IPS DF 4.7 (cell line): Measurements from ENCODE around the gene ADGRD1.
"Not testable (repeated sequence)": the region's sequence is repeated elsewhere in the genome, so short reads cannot be mapped to it uniquely, and the experiment has no call there.

ENCODE experiments used
- DNase-seq: peaks from one replicate; pipeline ENCODE4 v3.0.0-alpha.2; 2013; ENCODE audit warnings: low spot score; ENCODE audit errors: extremely low read depth

Gene ADGRD1

DNA sequence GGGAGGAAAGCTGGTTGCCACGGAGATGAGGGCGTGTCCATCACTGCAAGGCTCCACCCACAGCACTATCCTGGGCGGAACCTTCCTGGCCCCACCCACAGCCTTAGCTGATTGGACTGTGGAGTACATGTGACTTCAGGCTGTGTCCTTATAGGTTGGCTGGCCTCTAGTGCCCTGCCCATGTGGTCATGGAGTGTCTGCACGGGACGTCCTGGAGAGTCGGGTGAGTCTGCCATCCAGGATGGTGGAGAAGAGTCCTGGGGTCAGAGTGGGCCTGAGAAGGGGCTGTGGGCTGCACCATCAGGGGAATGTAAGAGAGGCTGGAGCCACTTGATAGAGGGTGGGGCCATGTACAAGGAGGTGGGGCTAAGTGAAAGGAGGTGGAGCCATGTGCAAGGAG lies 117.0 kb downstream of the ADGRD1 start:
- DNase-seq, result not testable (repeated sequence)

- DNase-seq, result not testable (repeated sequence)
These were observed 117.6 kb downstream of the ADGRD1 start for GRCh38 chr12:131071234-131071820.

GRCh38 chr12:131071950-131072349 lies 118.2 kb downstream of the ADGRD1 start:
- not testable (repeated sequence) for DNase-seq

DNA sequence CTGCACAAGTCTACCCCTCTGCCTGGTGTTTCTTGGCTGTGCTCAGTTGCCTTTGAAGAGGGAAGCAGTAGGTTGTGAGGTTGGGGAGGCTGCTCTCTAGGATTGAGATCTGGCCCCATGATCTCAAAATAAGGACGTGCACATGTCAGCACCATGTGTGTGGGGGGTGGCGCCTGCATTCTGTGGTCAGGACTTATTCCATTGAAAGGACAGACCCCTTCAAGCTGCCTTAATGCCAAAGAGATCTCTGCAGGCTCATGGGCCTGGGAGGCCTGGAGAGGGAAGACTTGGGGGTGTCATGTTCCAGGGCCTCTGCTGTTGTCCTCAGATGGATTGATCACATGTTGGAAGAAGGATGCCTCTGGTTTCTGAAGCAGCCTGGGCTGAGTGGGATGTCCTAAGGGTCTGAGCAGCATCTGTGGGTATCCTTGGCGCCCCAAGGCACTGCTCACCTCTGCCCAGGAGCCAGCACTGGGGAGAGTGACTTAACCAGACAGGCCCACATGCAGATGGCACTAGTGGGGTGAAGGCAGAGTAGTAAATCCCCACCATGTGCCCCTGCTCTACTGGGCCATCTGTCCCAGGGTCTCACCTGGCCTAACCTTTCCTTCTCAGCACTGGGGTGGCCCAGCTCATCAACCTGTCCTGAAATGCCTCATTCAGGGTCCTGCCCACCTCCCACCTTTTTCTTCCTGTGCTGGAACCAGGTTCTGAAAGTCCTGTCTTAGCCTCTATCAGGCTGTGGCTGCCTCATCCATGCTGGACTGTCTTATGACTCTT lies 118.9 kb downstream of the ADGRD1 start:
- no peak for DNase-seq

DNA sequence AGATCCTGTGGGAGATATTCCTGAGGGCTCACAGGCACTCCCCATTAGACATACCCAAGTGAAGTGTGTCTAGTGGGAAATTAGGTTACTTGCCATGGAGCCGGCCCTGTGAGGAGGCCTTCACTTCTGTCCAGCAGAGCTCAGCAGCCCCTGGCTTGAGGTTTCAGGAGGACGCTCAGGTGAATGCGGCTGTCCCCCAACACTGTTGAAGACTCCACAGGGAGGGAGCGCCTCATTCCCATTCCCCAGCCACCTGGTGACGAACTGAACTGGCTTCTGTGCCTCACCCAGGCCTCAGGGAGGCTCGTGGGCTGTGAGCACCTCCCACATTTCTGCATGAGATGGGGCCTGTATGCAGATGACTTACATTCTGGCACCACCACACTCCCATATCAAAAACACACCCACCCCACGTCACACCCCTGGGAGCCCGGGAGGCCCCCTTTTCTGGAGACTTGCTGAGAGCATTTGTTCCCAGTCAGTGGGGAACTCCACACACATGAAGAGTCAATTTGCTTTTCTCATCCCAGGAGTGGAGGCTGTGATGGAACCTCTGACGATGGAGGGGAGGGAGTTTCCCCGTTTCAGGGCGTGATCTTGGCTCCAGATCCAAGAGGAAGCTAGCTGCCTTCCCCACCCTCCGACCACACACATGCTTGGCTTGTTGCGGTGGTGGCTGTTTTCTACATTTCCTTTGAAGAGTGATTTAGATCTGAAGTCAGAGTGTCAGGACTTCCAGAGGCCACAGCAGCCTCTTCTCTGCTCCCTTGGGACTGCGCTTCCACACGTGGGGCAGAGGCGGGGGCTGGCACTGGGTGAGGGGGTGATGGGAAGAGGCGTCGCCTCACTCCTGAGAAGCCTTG lies 120.7 kb downstream of the ADGRD1 start:
- DNase-seq, result no peak

DNA sequence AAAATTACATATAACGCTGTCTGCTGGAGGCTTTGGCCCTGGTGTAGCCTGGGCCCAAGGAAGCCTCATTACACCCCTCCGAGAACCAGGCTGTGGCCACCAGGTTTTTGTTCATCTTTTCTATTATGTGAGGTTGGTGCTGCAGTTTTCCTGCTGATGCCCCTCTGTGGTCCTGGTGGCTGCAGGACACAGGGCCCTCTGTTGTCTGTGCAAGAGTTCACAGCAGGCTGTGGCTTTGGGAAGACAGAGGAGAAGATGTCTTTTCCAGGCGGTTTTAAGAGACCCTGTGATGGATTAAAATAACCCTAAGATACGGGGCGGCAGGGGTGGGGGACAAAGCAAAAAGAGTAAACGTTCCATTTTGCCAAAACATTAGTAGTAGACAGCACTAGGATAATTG lies 121.5 kb downstream of the ADGRD1 start:
- DNase-seq, result no peak

- no peak for DNase-seq
These were observed 121.9 kb downstream of the ADGRD1 start for GRCh38 chr12:131075611-131076010.

GRCh38 chr12:131076296-131076695 lies 122.6 kb downstream of the ADGRD1 start:
- no peak for DNase-seq

DNA sequence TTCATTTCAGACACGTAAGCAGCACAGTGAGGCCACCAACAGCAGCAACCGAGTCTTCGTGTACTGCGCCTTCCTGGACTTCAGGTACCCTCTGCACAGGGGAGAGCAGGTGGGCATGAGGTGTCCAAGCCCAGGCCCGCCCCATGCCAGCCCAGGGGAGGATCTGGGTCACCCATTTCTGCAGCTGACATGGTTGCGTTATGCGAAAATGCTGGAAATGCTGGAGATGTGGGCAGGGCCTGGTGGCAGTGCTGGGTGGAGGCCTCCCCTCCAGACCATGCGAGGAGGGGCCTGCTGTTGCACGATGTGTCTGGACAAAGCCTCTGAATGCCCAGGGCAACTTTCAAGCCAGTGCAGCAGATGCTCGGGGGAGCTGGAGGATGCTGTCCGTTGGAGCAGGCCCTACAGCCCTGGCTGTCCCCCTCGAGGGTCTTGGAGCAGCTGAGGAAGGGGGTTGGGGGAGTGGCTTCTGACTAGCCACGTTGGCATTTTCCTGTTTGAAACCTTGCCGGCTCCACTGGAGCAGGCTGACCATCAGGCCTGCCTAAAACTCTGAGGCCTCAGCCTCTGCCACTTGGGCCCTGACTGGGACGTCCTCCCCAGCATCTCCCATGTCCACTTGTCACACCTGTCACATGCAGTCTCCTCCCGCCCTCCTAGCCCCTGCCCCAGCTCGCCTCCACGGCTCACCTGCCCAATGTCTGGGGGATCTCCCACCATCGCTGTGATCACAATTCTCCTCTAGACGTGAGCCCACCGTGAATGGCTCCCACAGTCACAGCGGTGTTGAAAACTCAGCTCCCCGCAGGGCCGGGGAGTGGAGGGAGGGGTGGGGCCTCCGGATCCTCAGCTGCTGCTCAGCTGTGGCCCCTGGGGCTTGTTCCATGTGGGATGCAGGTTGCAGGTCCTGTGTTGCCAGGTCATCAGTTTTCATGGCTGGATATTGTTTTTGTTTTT lies 123.4 kb downstream of the ADGRD1 start:
- DNase-seq, result no peak

DNA sequence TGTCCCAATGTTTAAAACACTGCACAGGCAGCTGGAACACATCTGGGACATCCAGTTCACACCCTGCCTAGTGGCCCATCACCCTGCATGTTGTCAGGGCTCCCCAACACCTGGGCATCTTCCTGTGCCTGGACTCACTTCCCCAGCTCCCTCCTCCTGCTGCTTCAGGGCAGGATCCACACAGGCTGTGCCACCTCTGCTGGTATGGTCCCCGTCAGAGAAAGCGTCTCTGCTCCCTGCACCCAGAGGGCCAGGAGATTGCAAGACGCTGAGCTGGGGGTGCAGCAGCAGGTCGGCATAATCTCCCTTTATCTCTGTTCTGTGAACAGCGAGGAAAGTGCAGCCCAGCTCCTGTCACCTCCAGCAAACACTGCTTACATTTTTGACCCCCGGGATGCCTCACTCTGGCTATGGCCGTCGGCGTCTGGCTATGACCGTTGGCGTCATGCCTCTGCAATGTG lies 124.3 kb downstream of the ADGRD1 start:
- no peak for DNase-seq

- no peak for DNase-seq
These were observed 128.8 kb downstream of the ADGRD1 start for GRCh38 chr12:131082290-131083194.

DNA sequence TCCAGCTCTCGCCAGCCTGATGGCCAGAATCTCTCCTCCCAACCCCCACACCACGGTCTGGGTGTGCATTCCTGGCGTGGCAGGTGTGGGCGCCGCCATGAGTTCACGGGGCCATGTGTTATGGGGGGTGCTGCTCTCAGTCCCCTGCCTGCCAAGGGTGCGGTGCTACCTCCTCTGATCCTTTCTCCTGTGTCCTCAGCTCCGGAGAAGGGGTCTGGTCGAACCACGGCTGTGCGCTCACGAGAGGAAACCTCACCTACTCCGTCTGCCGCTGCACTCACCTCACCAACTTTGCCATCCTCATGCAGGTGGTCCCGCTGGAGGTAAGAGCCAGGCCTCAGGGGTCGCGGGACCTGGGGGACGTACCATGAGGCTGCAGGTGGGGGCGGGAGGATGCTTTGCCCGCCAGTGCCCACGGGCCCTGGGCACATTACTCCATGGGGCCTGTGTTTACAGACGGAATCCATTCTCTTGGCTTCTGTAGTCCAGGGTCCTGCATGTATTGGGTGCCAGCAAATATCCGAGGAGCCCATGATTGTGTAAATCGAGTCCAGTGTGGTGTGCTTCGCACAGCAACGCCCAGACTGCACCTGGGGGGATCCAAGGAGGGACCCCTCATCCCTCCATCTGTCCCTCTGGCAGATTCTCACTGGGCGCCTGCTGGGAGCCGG lies 130.8 kb downstream of the ADGRD1 start:
- DNase-seq, result no peak

GRCh38 chr12:131085125-131085815 lies 131.6 kb downstream of the ADGRD1 start:
- DNase-seq, result no peak

GRCh38 chr12:131085816-131086591 lies 132.3 kb downstream of the ADGRD1 start:
- DNase-seq, result no peak

GRCh38 chr12:131087302-131087818 lies 133.7 kb downstream of the ADGRD1 start:
- no peak for DNase-seq

- no peak for DNase-seq
These were observed 134.4 kb downstream of the ADGRD1 start for GRCh38 chr12:131087991-131088700.
